ELR (cell line): ENCODE data around the gene TTBK2.
"Not testable (repeated sequence)": the region's sequence is repeated elsewhere in the genome, so short reads cannot be mapped to it uniquely, and the experiment has no call there.

ENCODE experiments used
- DNase-seq: peaks from one replicate; pipeline ENCODE4 v3.0.0-alpha.2; 2015; ENCODE audit warnings: low read depth

Gene TTBK2

DNA sequence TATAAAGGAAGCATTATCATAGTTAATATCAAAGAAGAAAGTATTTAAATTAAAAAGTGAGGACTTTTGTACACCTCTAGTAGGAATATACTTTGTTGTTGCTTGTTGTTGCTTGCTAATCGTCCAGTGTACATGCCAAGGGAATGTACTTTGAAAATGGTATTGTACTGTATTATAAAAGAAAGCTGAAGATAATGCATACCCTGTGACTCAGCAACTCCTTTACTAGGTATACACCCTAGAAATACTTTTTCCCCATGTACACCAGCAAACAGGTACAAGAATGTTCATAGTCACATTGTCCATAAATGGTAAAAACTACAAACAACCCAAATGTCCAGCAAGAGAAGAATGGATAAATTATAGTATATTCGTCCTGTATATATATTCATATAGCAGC lies 12.0 kb downstream of the TTBK2 start:
- DNase-seq, result no peak

DNA sequence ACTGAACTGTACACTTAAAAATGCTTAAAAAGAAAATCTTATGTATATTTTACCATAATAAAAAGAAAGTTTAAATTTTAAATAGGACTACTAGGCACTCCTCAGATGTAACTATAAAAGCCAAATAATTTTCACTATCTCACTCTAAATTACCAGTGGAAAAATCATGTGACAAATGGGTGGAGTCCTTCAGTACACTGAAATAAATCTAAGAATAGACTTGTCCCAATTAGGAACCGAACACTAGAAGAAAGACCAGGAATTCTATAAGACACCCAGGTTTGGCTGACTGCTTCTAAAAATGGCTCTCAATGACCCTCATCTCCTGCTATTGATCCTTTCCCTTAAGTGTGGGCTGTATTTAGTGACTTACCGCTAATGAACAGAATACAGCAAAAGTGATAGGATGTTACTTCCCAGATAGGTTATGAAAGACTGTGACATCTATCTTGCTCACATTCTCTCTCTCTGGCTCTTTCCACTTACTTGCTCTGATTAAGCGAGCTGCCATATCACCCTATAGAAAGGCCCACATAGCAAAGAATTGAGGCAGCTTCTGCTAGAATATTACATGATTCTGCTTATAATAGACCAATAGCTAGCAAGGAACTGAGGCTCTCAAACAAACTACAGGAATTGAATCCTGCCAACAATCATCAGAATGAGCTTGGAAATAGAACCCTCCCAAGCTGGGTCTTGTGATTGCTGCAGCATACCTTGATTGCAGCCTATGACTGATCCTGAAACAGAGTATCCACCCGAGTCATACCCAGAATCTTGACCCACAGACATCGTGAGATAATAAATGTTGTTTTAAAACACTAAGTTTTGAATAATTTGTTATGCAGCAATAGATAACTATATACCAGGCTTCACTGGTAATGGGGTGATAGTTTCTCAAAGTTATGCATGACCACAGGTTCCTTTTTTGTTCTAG lies 16.9 kb downstream of the TTBK2 start:
- DNase-seq, result no peak

DNA sequence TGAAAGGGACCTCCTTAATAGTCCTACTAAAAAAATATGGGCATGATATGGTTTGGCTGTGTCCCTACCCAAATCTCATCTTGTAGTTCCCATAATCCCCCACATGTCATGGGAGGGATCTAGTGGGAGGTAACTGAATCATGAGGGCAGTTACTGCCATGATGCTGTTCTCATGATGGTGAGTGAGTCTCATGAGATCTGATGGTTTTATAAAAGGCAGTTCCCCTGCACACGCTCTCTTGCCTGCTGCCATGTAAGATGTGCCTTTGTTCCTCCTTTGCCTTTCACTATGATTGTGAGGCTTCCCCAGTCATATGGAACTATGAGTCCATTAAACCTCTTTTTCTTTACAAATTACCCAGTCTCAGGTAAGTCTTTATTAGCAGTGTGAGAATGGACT lies 26.7 kb downstream of the TTBK2 start:
- not testable (repeated sequence) for DNase-seq

DNA sequence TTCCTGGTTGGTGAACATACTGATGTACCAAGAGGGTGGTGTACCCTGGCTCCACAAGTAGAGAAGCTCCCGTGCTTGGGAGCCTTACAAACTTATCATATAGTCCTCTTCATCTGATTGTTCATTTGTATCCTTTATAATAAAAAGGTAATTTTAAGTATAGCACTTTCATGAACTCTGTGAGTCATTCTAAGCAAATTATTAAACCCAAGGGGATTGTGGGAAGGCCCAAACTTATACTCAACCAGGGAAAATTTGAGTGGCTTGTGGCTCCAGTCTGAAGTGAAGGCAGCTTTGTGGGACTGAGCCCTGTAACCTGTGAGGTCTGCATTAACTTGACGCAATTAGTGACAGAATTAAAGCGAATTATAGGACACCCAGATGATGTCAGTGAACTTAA lies 29.0 kb downstream of the TTBK2 start:
- peak; percentile 13 for DNase-seq

DNA sequence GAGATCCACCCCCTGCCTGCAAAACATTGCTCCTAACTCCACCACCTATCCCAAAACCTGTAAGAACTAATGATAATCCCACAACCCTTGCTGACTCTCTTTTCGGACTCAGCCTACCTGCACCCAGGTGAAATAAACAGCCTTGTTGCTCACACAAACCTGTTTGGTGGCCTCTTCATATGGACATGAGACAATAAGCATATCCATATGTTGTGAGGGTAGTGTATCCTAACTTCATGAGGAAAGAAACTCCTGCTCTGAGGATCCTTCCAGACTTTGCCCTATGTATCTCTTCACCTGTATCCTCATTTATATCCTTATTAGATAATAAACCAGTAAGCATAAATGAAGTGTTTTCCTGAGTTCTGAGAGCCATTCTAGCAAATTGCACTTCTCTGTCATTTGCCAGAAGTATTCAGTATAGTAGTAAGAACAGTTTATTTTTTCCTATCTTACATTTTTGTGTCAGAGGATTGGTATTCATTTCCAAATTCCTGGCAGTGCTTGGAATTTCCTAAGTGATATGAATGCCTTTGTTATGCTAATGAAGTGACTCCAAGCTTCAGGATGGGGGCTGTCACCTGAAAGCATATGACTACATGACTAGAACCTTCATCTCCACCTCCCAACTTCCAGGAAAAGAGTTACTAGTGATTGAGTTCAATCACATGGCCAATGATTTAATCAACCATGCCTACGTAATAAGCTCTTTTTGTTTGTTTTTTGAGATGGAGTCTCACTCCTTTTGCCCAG lies 30.2 kb downstream of the TTBK2 start:
- peak; percentile 86 for DNase-seq

DNA sequence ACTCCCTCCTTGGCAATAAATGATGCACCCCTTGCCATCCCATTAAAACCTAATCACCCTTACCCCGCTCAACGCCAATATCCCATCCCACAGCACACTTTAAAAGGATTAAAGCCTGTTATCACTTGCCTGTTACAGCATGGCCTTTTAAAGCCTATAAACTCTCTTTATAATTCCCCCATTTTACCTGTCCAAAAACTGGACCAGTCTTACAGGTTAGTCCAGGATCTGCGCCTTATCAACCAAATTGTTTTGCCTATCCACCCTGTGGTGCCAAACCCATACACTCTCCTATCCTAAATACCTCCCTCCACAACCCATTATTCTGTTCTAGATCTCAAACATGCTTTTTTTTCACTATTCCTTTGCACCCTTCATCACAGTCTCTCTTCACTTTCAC lies 33.2 kb downstream of the TTBK2 start:
- DNase-seq, result not testable (repeated sequence)

DNA sequence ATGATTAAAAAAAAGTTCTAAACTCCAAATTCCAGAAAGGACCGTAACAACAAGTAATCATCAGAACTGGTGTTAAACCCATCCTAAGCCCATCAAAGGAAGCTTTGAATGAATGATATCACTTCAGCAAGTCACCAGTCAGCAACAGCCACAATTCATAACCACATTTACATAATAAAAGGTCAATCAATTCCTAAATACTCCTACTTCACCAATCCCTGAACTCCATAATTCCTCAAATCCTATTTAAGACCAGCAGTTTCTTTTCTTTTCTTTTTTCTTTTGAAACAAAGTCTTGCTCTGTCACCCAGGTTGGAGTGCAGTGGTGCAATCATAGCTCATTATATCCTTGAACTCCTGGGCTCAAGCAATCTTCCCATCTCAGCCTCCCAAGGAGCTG lies 40.5 kb downstream of the TTBK2 start:
- no peak for DNase-seq

DNA sequence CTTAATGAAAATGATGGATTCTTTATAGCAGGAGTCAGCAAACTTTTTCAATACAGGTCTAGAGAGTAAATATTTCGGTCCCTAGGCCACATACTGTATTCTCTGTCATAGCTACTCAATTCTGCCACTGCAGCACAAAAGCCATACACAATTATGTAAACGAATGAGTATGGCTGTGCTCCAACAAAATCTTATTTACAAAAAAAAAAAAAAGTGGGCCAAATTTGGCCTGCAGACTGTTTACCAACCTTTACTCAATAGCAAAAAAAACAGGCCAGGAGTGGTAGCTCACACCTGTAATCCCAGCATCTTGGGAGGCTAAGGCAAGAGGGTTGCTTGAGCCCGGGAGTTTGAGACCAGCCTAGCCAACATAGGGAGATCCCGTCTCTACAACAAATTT lies 41.1 kb downstream of the TTBK2 start:
- DNase-seq, result no peak

DNA sequence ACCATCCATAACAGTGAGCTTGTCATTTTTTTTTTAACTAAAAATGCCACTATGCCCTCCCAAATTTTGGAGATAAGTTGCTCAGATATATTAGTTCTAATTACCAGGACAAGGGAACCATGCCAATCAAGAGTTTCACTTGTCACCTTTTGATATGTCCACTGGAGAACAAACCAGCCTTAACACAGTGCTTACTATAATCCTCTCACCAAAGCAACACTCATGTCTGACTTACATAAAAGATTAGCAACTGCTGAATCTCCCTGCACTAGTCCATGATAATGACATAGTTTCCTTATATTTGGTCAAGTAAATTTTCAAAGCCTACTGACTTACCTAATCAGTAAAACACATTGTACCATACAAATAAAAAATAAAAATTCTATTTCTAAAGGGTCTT lies 44.4 kb downstream of the TTBK2 start:
- DNase-seq, result no peak

DNA sequence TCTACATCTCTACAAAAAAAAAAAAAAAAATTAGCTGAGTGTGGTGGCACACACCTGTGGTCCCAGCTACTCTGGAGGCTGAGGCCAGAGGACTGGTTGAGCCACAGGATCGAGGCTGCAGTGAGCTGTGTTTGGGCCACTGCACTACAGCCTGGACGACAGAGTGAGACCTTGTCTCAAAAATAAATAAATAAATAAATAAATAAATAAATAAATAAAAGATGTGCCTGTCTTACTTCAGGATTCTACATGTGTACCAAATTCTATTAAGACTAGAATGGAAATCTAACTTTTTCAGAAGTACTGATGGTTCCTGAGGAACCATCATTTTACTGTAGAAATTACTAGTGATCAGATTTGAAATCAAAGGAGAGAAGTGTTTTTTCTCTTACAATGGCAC lies 51.9 kb downstream of the TTBK2 start:
- DNase-seq, result no peak

DNA sequence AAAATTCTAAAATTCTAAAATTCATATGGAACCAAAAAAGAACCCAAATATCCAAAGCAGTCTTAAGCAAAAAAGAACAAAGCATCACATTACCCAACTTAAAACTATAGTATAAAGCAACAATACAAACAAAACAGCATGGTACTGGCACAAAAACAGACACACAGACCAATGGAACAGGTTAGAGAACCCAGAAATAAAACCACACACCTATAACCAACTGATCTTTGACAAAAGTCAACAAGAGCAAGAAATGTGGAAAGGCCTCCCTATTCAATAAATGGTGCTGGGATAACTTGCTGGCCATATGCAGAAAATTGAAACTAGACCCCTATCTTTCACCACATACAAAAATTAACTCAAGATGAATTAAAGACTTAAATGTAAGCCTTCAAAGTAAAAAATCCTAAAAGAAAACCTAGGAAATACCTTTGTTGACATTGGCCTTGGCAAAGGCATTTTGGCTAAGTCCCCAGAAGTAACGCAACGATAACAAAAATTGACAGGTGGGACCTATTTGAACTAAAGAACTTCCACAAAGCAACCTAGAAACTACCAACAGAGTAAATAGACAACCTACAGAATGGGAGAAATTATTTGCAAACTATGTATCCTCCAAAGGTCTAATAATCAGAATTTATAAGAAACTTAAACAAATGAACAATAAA lies 56.9 kb downstream of the TTBK2 start:
- DNase-seq, result no peak

DNA sequence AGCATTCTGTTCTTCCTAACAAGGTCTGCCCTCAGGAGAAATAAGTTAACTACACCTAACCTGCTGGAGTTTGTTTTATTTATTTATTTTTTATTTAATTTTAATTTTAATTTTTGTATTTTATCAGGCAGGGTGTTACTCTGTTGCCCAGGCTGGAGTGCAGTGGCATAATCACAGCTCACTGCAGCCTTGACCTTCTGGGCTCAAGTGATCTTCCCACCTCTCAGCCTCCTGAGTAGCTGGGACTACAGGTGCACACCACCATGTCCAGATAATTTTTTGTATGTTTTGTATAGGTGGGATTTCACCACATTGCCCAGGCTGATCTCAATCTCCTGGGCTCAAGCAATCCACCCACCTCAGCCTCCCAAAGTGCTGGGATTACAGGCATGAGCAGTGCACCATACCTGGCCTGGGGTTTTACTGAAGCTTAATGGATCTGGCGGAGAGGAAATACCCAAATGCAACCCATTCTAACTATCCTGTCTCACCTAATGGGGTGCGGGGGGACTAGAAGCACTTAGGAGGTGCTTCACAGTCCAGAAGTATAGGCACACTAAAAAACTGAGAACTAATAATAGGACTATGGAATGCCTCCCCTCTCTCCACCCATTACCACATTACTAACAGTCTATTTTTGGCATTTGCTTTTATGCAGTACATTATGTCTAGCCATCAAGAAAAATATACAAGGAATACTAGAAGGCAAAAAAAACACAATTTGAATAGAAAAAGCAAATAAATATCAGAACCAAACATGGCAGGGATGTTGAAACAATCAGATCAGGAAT lies 61.4 kb downstream of the TTBK2 start:
- DNase-seq, result no peak

DNA sequence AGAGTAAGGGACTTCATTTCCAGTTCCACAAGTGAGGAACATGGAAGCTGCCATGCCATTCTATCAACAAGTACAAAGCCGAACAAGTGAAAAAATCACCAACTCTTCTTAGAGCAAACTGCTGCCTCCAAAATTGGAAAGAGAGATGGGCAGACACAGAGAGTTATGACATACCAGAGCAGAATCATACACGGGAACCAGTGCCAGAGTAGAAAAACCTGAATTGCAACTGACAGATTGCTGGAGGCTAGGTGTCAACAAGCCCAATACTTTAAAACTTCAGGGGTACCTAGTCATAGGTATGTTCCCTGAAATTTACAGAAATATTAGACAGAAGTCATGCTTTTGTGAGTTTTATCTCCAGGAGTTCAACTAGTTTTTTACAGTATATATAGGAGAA lies 62.0 kb downstream of the TTBK2 start:
- DNase-seq, result no peak

DNA sequence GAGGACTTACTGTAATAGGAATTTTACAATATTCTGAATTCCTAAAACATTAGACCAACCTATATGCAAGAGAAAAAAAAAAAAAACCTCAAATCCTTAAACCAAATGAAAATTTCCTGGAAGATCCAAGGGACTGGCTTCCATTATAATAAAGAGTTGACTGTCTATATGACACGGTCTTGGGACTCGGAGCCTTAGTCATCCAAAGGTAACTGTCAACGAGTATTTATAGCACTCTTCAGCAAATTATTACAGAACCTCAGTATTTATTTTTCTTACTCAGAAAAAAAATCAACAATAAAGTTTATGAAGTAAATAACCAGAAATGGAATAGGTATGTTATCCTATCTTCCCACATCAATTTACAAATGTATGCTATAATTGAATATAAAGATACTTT lies 66.0 kb downstream of the TTBK2 start:
- DNase-seq, result no peak

DNA sequence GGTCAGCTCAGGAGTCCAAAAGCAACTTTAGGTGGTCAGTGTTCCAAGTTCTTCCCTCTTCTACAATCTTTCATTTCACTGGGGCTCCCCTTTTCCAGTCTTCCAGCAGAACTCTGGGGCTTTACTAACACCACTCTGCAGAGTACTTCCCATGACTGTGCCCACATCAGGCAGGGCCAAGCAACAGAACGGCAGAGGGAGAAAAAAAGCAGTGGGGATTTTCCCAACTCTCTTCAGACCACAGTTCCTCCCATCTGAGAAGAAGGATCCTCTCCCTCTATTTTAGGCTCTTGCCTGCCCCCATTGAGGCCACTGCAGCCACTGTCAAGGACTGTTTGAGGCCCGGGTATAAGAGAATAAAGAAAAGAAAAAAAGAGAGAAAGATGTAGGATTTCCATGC lies 70.7 kb downstream of the TTBK2 start:
- DNase-seq, result no peak

DNA sequence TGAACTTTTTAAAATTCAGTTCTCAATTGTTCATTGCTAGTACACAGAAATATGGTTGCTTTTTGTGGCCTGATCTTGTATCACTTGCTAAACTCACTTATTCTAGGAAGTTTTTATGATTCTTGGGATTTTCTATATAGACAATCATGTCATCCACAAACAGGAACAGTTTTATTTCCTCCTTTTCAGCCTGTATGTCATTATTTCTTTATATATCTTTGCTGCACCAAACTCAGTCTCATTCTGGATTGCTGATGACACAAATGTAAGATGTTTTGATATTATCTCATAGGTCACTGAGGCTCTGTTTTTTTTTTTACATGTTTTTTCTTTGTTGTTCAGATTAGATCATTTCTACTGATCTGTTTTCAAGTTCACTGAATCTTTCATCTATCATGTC lies 71.7 kb downstream of the TTBK2 start:
- DNase-seq, result no peak

DNA sequence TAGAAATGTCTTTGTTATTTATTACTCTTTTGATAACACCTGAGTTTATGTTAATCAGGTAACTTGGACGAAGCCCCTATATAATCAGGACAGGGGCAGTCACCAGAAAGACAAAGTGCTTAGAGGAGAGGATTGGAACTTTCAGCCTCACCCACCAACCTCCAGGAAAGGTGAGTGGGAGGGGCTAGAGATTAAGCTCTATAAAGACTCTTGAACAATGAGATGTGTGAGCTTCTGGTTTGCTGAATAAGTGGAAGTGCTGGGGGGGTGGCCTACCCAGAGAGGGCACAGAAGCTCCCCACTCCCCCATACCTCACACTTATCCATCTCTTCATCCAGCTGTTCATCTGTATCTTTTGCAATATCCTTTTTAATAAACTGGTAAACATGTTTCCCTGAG lies 73.9 kb downstream of the TTBK2 start:
- no peak for DNase-seq

DNA sequence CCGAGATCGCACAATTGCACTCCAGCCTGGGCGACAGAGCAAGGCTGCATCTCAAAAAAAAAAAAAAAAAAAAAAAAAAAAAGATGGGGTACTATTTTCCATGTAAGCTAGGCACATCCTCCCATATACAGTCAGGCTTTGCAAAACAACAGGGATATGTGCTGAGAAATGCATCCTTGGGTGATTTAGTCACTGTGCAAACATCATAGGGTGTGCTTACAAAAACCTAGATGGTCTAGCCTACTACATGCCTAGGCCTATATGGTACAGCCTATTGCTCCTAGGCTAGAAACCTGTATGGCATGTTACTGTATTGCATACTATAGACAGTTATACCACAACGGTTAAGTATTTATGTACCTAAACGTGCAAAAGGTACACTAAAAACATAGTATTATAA lies 75.0 kb downstream of the TTBK2 start:
- peak; percentile 2 for DNase-seq

DNA sequence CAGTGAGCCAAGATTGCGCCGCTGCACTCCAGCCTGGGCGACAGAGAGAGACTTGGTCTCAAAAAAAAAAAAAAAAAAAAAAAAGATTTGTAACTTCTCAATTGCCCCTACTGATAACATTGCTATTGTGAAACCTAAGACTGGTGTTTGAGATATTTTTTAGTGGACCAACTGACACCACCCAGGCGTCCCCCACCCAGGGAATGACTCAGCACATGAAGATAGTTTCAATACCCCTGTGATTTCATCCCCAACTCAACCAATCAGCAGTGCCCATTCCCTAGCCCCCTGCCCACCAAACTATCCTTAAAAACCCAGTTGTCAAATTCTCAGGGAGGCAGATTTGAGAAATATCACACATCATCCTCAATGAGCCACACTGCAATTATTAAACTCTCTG lies 76.9 kb downstream of the TTBK2 start:
- DNase-seq, result no peak

DNA sequence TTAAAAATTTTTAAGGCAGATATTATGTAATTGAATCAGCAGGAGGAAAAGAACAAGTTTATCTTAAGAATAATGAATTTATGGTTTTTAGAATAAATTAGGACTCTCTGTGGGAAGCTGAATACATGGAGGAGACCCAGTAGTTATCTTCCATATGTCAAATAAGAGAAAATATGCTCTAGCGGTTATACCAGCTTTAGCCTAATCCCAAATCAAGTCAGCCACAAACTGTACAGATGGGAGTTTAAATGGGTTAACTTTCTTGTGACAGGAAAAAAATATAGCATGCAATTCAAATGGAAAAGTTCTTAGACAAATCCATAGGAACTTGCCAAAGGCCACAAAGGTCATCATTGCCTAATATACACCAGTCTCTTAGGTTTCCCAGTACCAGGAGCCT lies 84.3 kb downstream of the TTBK2 start:
- DNase-seq, result no peak

DNA sequence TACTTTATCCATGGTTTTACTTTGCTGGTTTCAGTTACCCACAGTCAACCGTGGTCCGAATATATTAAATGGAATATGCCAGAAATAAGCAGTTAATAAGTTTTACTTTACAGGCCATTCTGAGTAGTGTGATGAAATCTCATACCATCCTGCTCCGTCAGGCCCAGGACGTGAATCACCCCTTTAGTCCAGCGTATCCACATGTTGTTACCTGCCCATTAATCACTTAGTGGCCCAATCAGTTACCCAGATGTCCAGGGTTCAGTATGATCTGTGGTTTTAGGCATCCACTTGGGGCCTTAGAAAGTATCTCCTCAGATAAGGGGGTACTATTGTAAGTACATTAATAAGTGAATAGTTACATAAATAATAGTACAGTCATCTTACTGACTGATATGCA lies 88.0 kb downstream of the TTBK2 start:
- peak; percentile 93 for DNase-seq

DNA sequence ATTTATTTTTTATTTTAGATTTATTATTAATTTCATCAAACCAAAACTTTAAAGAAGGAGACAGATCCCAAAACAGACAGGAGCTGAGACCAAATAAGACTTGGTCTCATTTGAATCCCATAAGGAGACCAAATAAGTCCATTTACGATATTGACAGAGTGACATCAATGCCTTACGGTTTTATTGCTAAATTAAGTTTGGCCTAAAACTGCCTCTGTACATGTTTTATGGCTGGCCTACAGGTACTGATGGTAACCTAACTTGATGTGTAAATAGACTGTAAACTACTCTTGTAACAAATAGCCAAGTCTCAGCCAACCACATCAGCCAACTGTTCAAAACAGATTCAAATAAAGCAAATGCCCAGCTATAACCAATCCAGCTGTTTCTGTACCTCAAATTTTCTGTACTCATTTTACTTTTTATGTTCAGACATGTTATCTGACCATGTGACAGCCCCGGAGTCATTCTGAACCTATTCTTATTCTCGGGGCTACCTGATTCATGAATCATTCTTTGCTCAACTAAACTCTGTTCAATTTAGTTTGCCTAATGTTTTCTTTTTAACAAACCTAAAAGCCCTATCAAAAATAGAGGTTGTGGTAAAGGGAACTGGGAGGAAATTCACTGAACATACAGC lies 94.2 kb downstream of the TTBK2 start:
- DNase-seq, result no peak
